ENCODE results near the gene AKAP12. TPM values are rescaled to one million over a fixed set of nuclear protein-coding genes. Genes with fewer than 3 reads are reported as not detected.

Gene AKAP12
- total and polyA plus RNA-seq, 2 experiments from 2014 or later: 90.1 to 137 TPM

- no peak overlapping the region for H3K4me2 ChIP-seq
- H2AFZ ChIP-seq: no peak overlapping the region
- Mint-ChIP-seq H3K9me3 (no peaks in the 10 kb centered on the region), H3K27ac (no peak overlapping the region), H3K27me3 (ENCODE audit: insufficient read depth, low read depth, poor library complexity) (peaks cover 7% of the 10 kb centered on the region), H3K36me3 (ENCODE audit: low read depth) (no peaks in the 10 kb centered on the region; the same call in 2 of the 3 replicates), H3K4me3 (no peak overlapping the region), H3K4me1 (peaks cover 47% of the 10 kb centered on the region)
- no peak overlapping the region for H3K4me3 ChIP-seq
- no peaks in the 10 kb centered on the region for H3K27me3 ChIP-seq (ENCODE audit: insufficient read depth)
- no peaks in the 10 kb centered on the region for H3K9me2 ChIP-seq (ENCODE audit: insufficient read depth)
- H3F3A ChIP-seq (replicated peaks; ENCODE audit: low read depth): no peaks in the 10 kb centered on the region
- H3K4me1 ChIP-seq (ENCODE audit: insufficient read depth): peaks cover 8% of the 10 kb centered on the region; the same call in 1 of the 2 replicates
- no peaks in the 10 kb centered on the region for H3K36me3 ChIP-seq (ENCODE audit: insufficient read depth)
- peaks cover 16% of the 10 kb centered on the region; the same call in 1 of the 2 replicates for H4K20me1 ChIP-seq (replicated peaks; ENCODE audit: insufficient read depth)
- TF ChIP-seq POLR2AphosphoS5 (IDR thresholded peaks at IDR 0.05; ENCODE audit: low read depth) (no peak), STAT1 (IDR thresholded peaks at IDR 0.05; ENCODE audit: unreplicated experiment) (no peak), ZNF331 (CRISPR knock-in tag; IDR thresholded peaks at IDR 0.05; ENCODE audit: low read depth) (no peak), JUNB (IDR thresholded peaks at IDR 0.05; ENCODE audit: unreplicated experiment) (no peak), REST (IDR thresholded peaks at IDR 0.05; ENCODE audit: unreplicated experiment) (no peak)
- TF ChIP-seq, protein P1, sequence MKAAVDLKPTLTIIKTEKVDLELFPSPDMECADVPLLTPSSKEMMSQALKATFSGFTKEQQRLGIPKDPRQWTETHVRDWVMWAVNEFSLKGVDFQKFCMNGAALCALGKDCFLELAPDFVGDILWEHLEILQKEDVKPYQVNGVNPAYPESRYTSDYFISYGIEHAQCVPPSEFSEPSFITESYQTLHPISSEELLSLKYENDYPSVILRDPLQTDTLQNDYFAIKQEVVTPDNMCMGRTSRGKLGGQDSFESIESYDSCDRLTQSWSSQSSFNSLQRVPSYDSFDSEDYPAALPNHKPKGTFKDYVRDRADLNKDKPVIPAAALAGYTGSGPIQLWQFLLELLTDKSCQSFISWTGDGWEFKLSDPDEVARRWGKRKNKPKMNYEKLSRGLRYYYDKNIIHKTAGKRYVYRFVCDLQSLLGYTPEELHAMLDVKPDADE (IDR thresholded peaks at IDR 0.05): no peak
- DNase-seq (ENCODE audit: low spot score) (no peak), ATAC-seq (no peak)
- peaks cover 87% of the 10 kb centered on the region for H3K79me2 ChIP-seq (replicated peaks; ENCODE audit: insufficient read depth)
- no peak overlapping the region for H3K27ac ChIP-seq (ENCODE audit: low read depth)
Observed at GRCh38 chr6:151294561-151295101, 54.9 kb downstream of the AKAP12 start.

- H3K4me3 ChIP-seq: no peak overlapping the region
- no peak overlapping the region for H3K4me2 ChIP-seq
- H3K27me3 ChIP-seq (ENCODE audit: insufficient read depth): no peaks in the 10 kb centered on the region
- Mint-ChIP-seq H3K27me3 (ENCODE audit: insufficient read depth, low read depth, poor library complexity) (peaks cover 2% of the 10 kb centered on the region), H3K9me3 (no peaks in the 10 kb centered on the region), H3K4me3 (no peak overlapping the region), H3K27ac (no peak overlapping the region), H3K36me3 (ENCODE audit: low read depth) (no peaks in the 10 kb centered on the region), H3K4me1 (peaks cover 33% of the 10 kb centered on the region)
- H2AFZ ChIP-seq: no peak overlapping the region
- no peaks in the 10 kb centered on the region for H3K9me2 ChIP-seq (ENCODE audit: insufficient read depth)
- DNase-seq (ENCODE audit: low spot score) (no peak), ATAC-seq (no peak)
- peaks cover 1% of the 10 kb centered on the region; the same call in 1 of the 2 replicates for H4K20me1 ChIP-seq (replicated peaks; ENCODE audit: insufficient read depth)
- no peaks in the 10 kb centered on the region for H3K36me3 ChIP-seq (ENCODE audit: insufficient read depth)
- peaks cover 74% of the 10 kb centered on the region for H3K79me2 ChIP-seq (replicated peaks; ENCODE audit: insufficient read depth)
- H3K27ac ChIP-seq (ENCODE audit: low read depth): no peak overlapping the region
- H3K4me1 ChIP-seq (ENCODE audit: insufficient read depth): no peaks in the 10 kb centered on the region
- no peaks in the 10 kb centered on the region for H3F3A ChIP-seq (replicated peaks; ENCODE audit: low read depth)
- TF ChIP-seq POLR2AphosphoS5 (IDR thresholded peaks at IDR 0.05; ENCODE audit: low read depth) (no peak), EZH2 (IDR thresholded peaks at IDR 0.05; ENCODE audit: low read depth, unreplicated experiment) (no peak), ZNF462 (CRISPR knock-in tag; IDR thresholded peaks at IDR 0.05) (no peak), EZH2phosphoT487 (IDR thresholded peaks at IDR 0.05; ENCODE audit: unreplicated experiment) (no peak)
- TF ChIP-seq, protein P1 (IDR thresholded peaks at IDR 0.05): no peak
Observed at GRCh38 chr6:151297886-151298285, 58.1 kb downstream of the AKAP12 start.

All from GM23338 (cell line).